ENCODE measurements around the gene CD300LD.

Gene CD300LD

GRCh38 chr17:74543891-74544760 is 48.0 kb downstream of the CD300LD start:
- DNase-seq (ENCODE audit: low read depth in 2 of 2): no peak

GRCh38 chr17:74543406-74543805 is 48.7 kb downstream of the CD300LD start:
- no peak for DNase-seq (ENCODE audit: low read depth in 2 of 2)

- DNase-seq (ENCODE audit: low read depth in 2 of 2): no peak
These were observed 49.2 kb downstream of the CD300LD start for GRCh38 chr17:74542727-74543383.

- no peak for DNase-seq (ENCODE audit: low read depth in 2 of 2)
These were observed 49.9 kb downstream of the CD300LD start for GRCh38 chr17:74542166-74542565.

GRCh38 chr17:74541176-74542111 is 50.6 kb downstream of the CD300LD start:
- no peak for DNase-seq (ENCODE audit: low read depth in 2 of 2)

GRCh38 chr17:74539281-74539820 is 52.7 kb downstream of the CD300LD start:
- no peak for DNase-seq (ENCODE audit: low read depth in 2 of 2)

- DNase-seq (ENCODE audit: low read depth in 2 of 2): no peak
These were observed 55.2 kb downstream of the CD300LD start for GRCh38 chr17:74536890-74537289.

GRCh38 chr17:74532115-74532514 is 60.0 kb downstream of the CD300LD start:
- no peak for DNase-seq (ENCODE audit: low read depth in 2 of 2)

GRCh38 chr17:74531231-74531761 is 60.8 kb downstream of the CD300LD start, which contains the start of gene CD300LB:
TSS of gene CD300LB (minus strand) at chr17:74531475. CDS start at chr17:74531350, 125 bp downstream.
- DNase-seq (ENCODE audit: low read depth in 2 of 2): no peak

GRCh38 chr17:74530831-74531150 is 61.3 kb downstream of the CD300LD start:
- no peak for DNase-seq (ENCODE audit: low read depth in 2 of 2)
